Mucosa of stomach (tissue), 1 donor: Measurements from ENCODE around the gene DENND1A.

Experiments used
- H3K27me3 ChIP-seq: one replicate; pipeline ENCODE4 v1.7.0; 2013; ENCODE audit warnings: mild to moderate bottlenecking, low read length; ENCODE audit not compliant: control insufficient read depth, insufficient read depth
- H3K36me3 ChIP-seq: one replicate; pipeline ENCODE4 v1.7.0; 2013; ENCODE audit warnings: low read length; ENCODE audit not compliant: control insufficient read depth, insufficient read depth
- H3K4me1 ChIP-seq: one replicate; pipeline ENCODE4 v1.7.0; 2013; ENCODE audit warnings: mild to moderate bottlenecking, low read length; ENCODE audit not compliant: control insufficient read depth, insufficient read depth
- H3K4me3 ChIP-seq: one replicate; pipeline ENCODE4 v1.7.0; 2013; ENCODE audit warnings: low read length
- H3K9ac ChIP-seq: one replicate; pipeline ENCODE4 v1.7.0; 2013; ENCODE audit warnings: mild to moderate bottlenecking, low read length, moderate library complexity
- H3K9me3 ChIP-seq: one replicate; pipeline ENCODE4 v1.7.0; 2013; ENCODE audit warnings: mild to moderate bottlenecking, low read length, moderate library complexity; ENCODE audit not compliant: control insufficient read depth
- donor health status: Pancreatic carcinoma.

DENND1A gene

DNA sequence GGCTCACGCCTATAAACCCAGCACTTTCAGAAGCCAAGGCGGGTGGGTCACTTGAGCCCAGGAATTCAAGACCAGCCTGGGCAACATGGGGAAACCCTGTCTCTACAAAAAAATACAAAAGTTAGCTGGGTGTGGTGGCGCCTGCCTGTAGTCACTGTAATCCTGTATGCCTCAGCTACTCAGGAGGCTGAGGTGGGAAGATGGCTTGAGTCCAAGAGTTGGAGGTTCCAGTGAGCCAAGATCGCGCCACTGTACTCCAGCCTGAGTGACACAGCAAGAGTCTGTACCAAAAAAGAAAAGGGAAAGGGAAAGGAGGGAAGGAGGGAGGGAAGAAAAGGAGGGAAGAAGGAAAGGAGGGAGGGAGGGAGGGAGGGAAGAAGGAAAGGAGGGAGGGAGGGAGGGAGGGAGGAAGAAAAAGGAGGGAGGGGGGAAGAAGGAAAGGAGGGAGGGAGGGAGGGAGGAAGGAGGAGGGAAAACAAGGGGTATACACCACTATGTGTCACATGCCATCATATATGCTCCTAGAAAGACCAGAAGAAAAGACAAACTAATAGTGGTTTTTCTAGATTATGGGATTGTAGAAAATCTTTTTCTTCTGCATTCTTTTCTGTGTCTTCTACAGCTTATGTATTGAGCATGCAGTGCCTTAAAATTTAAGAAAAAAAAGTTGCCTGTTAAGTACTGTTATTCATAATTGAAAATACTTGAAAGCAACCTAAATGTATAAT lies 240.1 kb downstream of the DENND1A start:
- Histone ChIP-seq H3K36me3 (no peaks in the 10 kb centered on the region), H3K9me3 (no peaks in the 10 kb centered on the region), H3K27me3 (peaks cover 64% of the 10 kb centered on the region), H3K4me3 (no peak overlapping the region), H3K4me1 (no peaks in the 10 kb centered on the region), H3K9ac (no peak overlapping the region)

GRCh38 chr9:123687246-123687751 lies 242.6 kb downstream of the DENND1A start:
- H3K9me3 ChIP-seq = no peaks in the 10 kb centered on the region
- peaks cover 83% of the 10 kb centered on the region for H3K27me3 ChIP-seq
- H3K9ac ChIP-seq = no peak overlapping the region
- no peaks in the 10 kb centered on the region for H3K4me1 ChIP-seq
- H3K36me3 ChIP-seq = no peaks in the 10 kb centered on the region
- H3K4me3 ChIP-seq = no peak overlapping the region

- no peaks in the 10 kb centered on the region for H3K36me3 ChIP-seq
- peaks cover 83% of the 10 kb centered on the region for H3K27me3 ChIP-seq
- H3K4me3 ChIP-seq = no peak overlapping the region
- no peaks in the 10 kb centered on the region for H3K4me1 ChIP-seq
- no peak overlapping the region for H3K9ac ChIP-seq
- H3K9me3 ChIP-seq = no peaks in the 10 kb centered on the region
Observed at GRCh38 chr9:123686829-123687192, 243.1 kb downstream of the DENND1A start.

- Histone ChIP-seq H3K4me3 (no peak overlapping the region), H3K4me1 (no peaks in the 10 kb centered on the region), H3K27me3 (peaks cover 82% of the 10 kb centered on the region), H3K9me3 (no peaks in the 10 kb centered on the region), H3K36me3 (no peaks in the 10 kb centered on the region), H3K9ac (no peak overlapping the region)
Observed at GRCh38 chr9:123686131-123686828, 243.6 kb downstream of the DENND1A start.

DNA sequence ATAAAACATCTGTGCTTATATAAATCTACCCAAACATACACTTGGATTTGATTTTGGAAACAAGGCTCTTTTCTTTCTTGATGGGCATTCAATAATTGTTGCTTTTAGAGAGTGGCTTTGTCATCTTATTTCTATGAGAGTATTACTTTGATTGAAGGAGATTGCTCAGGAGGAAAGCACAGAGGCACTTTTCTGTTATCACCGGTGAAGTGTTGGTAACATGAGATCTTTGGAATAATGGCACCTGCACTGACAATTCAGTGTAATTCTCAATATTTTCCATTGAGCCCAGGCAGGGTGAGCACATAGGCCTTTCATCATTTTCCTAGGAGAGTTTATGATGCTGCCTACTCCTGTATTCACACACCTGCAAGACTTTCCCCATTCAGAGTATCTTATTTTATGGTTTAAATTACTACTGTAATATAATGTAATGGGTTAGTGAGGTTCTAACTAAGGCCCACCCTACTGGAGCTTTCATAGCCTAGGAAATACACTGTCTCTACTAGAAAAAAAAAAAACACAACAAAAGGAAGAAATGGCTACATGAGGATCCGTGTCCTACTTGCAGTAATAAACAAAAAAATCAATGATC lies 244.3 kb downstream of the DENND1A start:
- Histone ChIP-seq H3K27me3 (peaks cover 83% of the 10 kb centered on the region), H3K9ac (no peak overlapping the region), H3K36me3 (no peaks in the 10 kb centered on the region), H3K9me3 (no peaks in the 10 kb centered on the region), H3K4me3 (no peak overlapping the region), H3K4me1 (no peaks in the 10 kb centered on the region)

GRCh38 chr9:123684393-123685149 lies 245.4 kb downstream of the DENND1A start:
- H3K27me3 ChIP-seq = peaks cover 93% of the 10 kb centered on the region
- H3K4me3 ChIP-seq = no peak overlapping the region
- no peaks in the 10 kb centered on the region for H3K9me3 ChIP-seq
- no peaks in the 10 kb centered on the region for H3K4me1 ChIP-seq
- H3K36me3 ChIP-seq = no peaks in the 10 kb centered on the region
- H3K9ac ChIP-seq = no peak overlapping the region

DNA sequence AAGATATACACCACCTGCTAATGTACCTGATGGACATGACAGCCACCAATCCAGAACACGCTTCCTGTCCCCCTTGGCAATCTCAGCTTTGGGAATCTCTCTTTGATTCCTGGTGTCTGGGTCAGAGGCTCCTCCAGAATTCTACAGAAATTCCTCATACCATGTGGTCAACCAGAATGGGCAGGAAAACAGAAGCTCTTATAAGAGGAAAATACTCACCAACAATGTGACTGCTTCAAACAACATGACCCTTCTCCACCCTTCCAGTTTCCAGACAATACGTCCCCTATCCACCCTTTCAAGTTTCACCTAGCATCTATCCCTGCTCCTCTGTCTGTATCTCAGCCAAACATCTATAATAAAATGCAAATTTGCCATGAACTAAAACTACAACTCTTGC lies 247.2 kb downstream of the DENND1A start:
- no peak overlapping the region for H3K4me3 ChIP-seq
- H3K9ac ChIP-seq = no peak overlapping the region
- H3K9me3 ChIP-seq = no peaks in the 10 kb centered on the region
- H3K4me1 ChIP-seq = peaks cover 3% of the 10 kb centered on the region
- peaks cover 87% of the 10 kb centered on the region for H3K27me3 ChIP-seq
- H3K36me3 ChIP-seq = no peaks in the 10 kb centered on the region

DNA sequence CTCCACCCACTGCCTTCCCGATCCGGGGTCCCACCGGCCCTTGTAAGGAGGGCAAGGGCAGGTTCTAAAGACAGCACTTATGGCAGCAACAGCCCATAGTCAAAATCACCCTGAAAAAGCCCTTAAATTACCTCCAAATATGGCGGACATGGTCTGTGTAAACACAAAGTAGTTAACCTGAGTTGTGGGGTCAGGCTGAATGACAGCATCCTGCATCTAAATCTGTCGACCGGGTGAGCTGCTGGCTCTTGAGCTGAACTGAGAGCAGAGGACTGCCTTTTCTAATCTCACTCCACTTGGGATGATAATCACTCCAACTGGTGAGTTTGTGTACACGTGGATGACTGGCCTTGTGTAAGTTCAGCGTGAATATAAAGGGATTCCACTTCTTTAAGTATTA lies 249.6 kb downstream of the DENND1A start:
- Histone ChIP-seq H3K4me1 (peaks cover 5% of the 10 kb centered on the region), H3K9me3 (no peaks in the 10 kb centered on the region), H3K9ac (no peak overlapping the region), H3K4me3 (no peak overlapping the region), H3K27me3 (peaks cover 81% of the 10 kb centered on the region), H3K36me3 (no peaks in the 10 kb centered on the region)

- Histone ChIP-seq H3K4me1 (peaks cover 5% of the 10 kb centered on the region), H3K4me3 (no peak overlapping the region), H3K9ac (no peak overlapping the region)
Observed at GRCh38 chr9:123679330-123679987, 250.5 kb downstream of the DENND1A start.

DNA sequence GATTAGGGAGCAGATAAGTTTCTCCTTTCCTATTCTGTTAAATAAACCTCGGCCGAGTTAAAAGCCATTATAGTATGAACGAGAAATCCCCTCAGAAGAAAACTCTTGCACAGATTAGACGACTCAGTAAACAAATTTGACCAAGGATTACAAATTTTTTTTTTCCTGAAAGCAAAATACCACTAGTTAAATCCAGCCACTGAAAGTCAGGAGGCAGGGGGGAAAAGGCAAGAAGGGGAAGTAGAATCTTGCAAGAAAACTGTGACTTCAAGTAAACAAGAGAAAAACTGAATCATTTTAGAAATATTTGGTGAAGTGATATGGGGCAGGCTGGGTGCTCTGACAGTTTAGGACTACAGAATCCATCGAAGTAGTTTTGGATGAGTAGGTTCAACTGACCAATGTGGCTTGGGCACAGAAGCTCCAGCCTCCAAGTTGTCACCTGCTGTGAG lies 251.0 kb downstream of the DENND1A start:
- no peaks in the 10 kb centered on the region for H3K36me3 ChIP-seq
- H3K9me3 ChIP-seq = no peaks in the 10 kb centered on the region
- no peak overlapping the region for H3K4me3 ChIP-seq
- peaks cover 81% of the 10 kb centered on the region for H3K27me3 ChIP-seq
- H3K4me1 ChIP-seq = peaks cover 5% of the 10 kb centered on the region
- no peak overlapping the region for H3K9ac ChIP-seq

More at GRCh38 chr9:123679330-123679987, 250.5 kb downstream of the DENND1A start:
- peaks cover 81% of the 10 kb centered on the region for H3K27me3 ChIP-seq
- no peaks in the 10 kb centered on the region for H3K36me3 ChIP-seq
- no peaks in the 10 kb centered on the region for H3K9me3 ChIP-seq

GRCh38 chr9:123678038-123678877 lies 251.7 kb downstream of the DENND1A start:
- H3K9me3 ChIP-seq = no peaks in the 10 kb centered on the region
- no peak overlapping the region for H3K4me3 ChIP-seq
- no peaks in the 10 kb centered on the region for H3K36me3 ChIP-seq
- no peak overlapping the region for H3K9ac ChIP-seq
- peaks cover 5% of the 10 kb centered on the region for H3K4me1 ChIP-seq
- H3K27me3 ChIP-seq = peaks cover 81% of the 10 kb centered on the region
